ENCODE results near the gene PI4K2B.

The PI4K2B gene

GRCh38 chr4:25198713-25199112 lies 35.1 kb upstream of the PI4K2B start:
- Histone ChIP-seq H4K20me1 (ENCODE audit: insufficient read depth, low read length) (no peaks in the 10 kb centered on the region), H3K9me3 (replicated peaks; ENCODE audit: insufficient read depth, low read length) (no peaks in the 10 kb centered on the region), H3K9me2 (replicated peaks; ENCODE audit: insufficient read depth, low read length) (no peaks in the 10 kb centered on the region), H3K27me3 (replicated peaks; ENCODE audit: insufficient read depth, low read length) (no peaks in the 10 kb centered on the region), H3K27ac (ENCODE audit: low read length) (no peak overlapping the region), H3K4me2 (ENCODE audit: low read depth, low read length) (no peak overlapping the region), H3K36me3 (replicated peaks; ENCODE audit: insufficient read depth, low read length) (no peaks in the 10 kb centered on the region), H2AFZ (ENCODE audit: low read length) (no peak overlapping the region), H3K4me1 (ENCODE audit: low read length) (no peaks in the 10 kb centered on the region), H3F3A (ENCODE audit: insufficient read depth, low read length) (no peaks in the 10 kb centered on the region), H3K79me2 (ENCODE audit: low read length) (no peaks in the 10 kb centered on the region), H3K4me3 (ENCODE audit: low read length) (no peak overlapping the region), H3K9ac (ENCODE audit: low read length) (no peak overlapping the region)
- TF ChIP-seq EZH2 (optimal IDR thresholded peaks at IDR 0.05; ENCODE audit: low read depth, low read length) (no peak), EZH2phosphoT487 (IDR thresholded peaks at IDR 0.05; ENCODE audit: low read length) (no peak), CTCF (IDR thresholded peaks at IDR 0.05; ENCODE audit: low read length) (no peak)
- DNase-seq: no peak

- H3K27me3 ChIP-seq (replicated peaks; ENCODE audit: insufficient read depth, low read length): no peaks in the 10 kb centered on the region
- no peak overlapping the region for H3K4me3 ChIP-seq (ENCODE audit: low read length)
- no peak overlapping the region for H2AFZ ChIP-seq (ENCODE audit: low read length)
- H3K4me2 ChIP-seq (ENCODE audit: low read depth, low read length): no peak overlapping the region
- H3K27ac ChIP-seq (ENCODE audit: low read length): no peak overlapping the region
- H3K9me2 ChIP-seq (replicated peaks; ENCODE audit: insufficient read depth, low read length): no peaks in the 10 kb centered on the region
- TF ChIP-seq CTCF (IDR thresholded peaks at IDR 0.05; ENCODE audit: low read length): no peak
- no peak for TF ChIP-seq EZH2 (optimal IDR thresholded peaks at IDR 0.05; ENCODE audit: low read depth, low read length)
- TF ChIP-seq EZH2phosphoT487 (IDR thresholded peaks at IDR 0.05; ENCODE audit: low read length): no peak
- no peak for DNase-seq
- no peak overlapping the region for H3K9ac ChIP-seq (ENCODE audit: low read length)
- H3F3A ChIP-seq (ENCODE audit: insufficient read depth, low read length): no peaks in the 10 kb centered on the region
- H3K9me3 ChIP-seq (replicated peaks; ENCODE audit: insufficient read depth, low read length): no peaks in the 10 kb centered on the region
- no peaks in the 10 kb centered on the region for H3K4me1 ChIP-seq (ENCODE audit: low read length)
- no peaks in the 10 kb centered on the region for H4K20me1 ChIP-seq (ENCODE audit: insufficient read depth, low read length)
- H3K79me2 ChIP-seq (ENCODE audit: low read length): no peaks in the 10 kb centered on the region
- H3K36me3 ChIP-seq (replicated peaks; ENCODE audit: insufficient read depth, low read length): no peaks in the 10 kb centered on the region
Measured at GRCh38 chr4:25207997-25208396, 25.8 kb upstream of the PI4K2B start.

DNA sequence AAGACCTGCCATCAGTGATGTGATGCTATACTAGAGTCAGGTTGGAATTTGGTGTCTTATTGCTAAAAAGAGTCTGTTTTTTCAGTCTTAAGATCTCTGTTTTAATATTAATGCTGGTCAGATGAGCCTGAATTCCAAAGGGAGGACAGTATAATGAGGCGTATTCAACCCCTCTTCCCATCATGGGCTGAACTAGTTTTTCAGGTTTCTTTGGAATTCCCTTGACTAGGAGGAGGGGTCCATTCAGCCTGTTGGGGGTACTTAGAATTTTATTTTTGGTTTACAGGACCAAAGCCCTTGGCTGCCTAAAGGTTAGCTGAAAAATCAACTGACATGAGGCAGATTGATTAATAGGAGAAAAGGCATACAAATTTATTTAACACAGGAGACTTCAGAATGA lies 24.1 kb upstream of the PI4K2B start:
- Histone ChIP-seq H3K9ac (ENCODE audit: low read length) (no peak overlapping the region), H3K4me2 (ENCODE audit: low read depth, low read length) (no peak overlapping the region), H3K27ac (ENCODE audit: low read length) (no peak overlapping the region), H3K4me1 (ENCODE audit: low read length) (no peaks in the 10 kb centered on the region), H3K9me3 (replicated peaks; ENCODE audit: insufficient read depth, low read length) (no peaks in the 10 kb centered on the region), H3K36me3 (replicated peaks; ENCODE audit: insufficient read depth, low read length) (no peaks in the 10 kb centered on the region), H2AFZ (ENCODE audit: low read length) (no peak overlapping the region), H3K27me3 (replicated peaks; ENCODE audit: insufficient read depth, low read length) (no peaks in the 10 kb centered on the region), H3K9me2 (replicated peaks; ENCODE audit: insufficient read depth, low read length) (no peaks in the 10 kb centered on the region), H4K20me1 (ENCODE audit: insufficient read depth, low read length) (no peaks in the 10 kb centered on the region), H3K79me2 (ENCODE audit: low read length) (no peaks in the 10 kb centered on the region), H3F3A (ENCODE audit: insufficient read depth, low read length) (no peaks in the 10 kb centered on the region), H3K4me3 (ENCODE audit: low read length) (no peak overlapping the region)
- TF ChIP-seq EZH2 (optimal IDR thresholded peaks at IDR 0.05; ENCODE audit: low read depth, low read length): no peak
- no peak for TF ChIP-seq EZH2phosphoT487 (IDR thresholded peaks at IDR 0.05; ENCODE audit: low read length)
- no peak for TF ChIP-seq CTCF (IDR thresholded peaks at IDR 0.05; ENCODE audit: low read length)
- DNase-seq: no peak

Data from MM.1S (cell line).